C4-2B (cell line): ENCODE measurements around the gene ATP11A.

ENCODE experiments used
- ZFX ChIP-seq: fragments of 450-650 bp; IDR thresholded peaks from 2 replicates; pipeline ENCODE4 v1.6.1; 2017
- TF ChIP-seq, protein P1 (sequence below): fragments of 450-650 bp; conservative IDR thresholded peaks from 2 replicates; pipeline ENCODE4 v1.5.1; 2017; ENCODE audit warnings: mild to moderate bottlenecking

DNA sequence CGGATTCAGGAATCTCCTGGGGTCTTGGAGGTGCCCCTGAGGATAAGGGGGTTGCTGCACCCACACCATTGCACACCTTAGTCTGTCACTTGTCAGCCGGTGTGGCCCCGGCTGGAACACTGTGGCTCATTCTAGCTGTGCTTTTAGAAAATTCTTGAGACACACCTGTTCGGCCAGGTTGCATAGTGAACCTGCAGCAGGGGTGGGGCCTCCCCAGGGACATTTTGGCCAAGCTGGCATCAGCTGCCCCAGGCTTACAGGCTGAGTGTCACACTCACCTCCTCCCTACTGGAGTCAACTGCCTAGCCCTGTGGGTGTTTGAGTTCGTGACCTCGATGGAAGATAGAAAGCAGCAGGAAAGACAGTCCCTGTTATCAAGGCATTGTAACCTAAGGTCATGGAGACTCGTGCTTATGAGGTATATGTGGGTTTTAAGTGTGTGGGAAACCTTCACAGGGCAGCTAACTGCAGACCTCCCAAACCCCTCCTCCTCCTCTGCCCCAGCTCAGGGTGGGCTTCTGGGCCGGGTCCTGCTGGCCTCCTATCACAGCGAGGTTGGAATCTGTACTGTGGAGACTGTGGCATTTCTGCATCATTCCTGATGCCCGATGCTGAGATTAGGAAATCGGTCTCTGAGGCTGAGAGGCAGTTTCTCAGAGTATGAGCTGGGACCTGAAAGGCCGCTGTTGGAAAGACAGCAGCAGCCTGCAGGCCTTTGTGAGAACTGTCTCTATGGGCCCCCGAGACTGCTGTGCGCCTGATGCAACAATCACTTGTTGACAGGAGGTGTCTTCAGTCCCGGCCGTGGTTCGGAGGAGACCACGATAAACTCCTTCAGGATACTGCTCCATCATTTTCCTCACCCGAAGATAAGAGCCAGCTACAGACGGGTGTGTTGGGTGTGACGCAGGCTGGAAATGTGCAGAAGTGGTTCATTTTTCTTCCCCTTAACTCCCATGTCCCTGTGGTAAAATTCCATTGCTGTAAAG lies 72.2 kb downstream of the ATP11A start:
- TF ChIP-seq, protein P1, sequence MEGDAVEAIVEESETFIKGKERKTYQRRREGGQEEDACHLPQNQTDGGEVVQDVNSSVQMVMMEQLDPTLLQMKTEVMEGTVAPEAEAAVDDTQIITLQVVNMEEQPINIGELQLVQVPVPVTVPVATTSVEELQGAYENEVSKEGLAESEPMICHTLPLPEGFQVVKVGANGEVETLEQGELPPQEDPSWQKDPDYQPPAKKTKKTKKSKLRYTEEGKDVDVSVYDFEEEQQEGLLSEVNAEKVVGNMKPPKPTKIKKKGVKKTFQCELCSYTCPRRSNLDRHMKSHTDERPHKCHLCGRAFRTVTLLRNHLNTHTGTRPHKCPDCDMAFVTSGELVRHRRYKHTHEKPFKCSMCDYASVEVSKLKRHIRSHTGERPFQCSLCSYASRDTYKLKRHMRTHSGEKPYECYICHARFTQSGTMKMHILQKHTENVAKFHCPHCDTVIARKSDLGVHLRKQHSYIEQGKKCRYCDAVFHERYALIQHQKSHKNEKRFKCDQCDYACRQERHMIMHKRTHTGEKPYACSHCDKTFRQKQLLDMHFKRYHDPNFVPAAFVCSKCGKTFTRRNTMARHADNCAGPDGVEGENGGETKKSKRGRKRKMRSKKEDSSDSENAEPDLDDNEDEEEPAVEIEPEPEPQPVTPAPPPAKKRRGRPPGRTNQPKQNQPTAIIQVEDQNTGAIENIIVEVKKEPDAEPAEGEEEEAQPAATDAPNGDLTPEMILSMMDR: no peak
- no peak for TF ChIP-seq ZFX
